Measurements from ENCODE around the gene PLCB1. TPM values are rescaled to one million over a fixed set of nuclear protein-coding genes. Genes with fewer than 3 reads are reported as not detected.

Gene PLCB1
- total RNA-seq, 1 donor = 46.5 TPM

GRCh38 chr20:8246716-8247115 lies 114.7 kb downstream of the PLCB1 start:
- no peak for TF ChIP-seq CTCF (IDR thresholded peaks at IDR 0.05; ENCODE audit: insufficient read depth, low read length)
- no peak overlapping the region for H3K4me3 ChIP-seq (ENCODE audit: low read depth, low read length)
- DNase-seq (ENCODE audit: low read depth) = no peak

- no peak for TF ChIP-seq CTCF (IDR thresholded peaks at IDR 0.05; ENCODE audit: insufficient read depth, low read length)
- no peak for DNase-seq (ENCODE audit: low read depth)
- no peak overlapping the region for H3K4me3 ChIP-seq (ENCODE audit: low read depth, low read length)
Measured at GRCh38 chr20:8248051-8248450, 116.0 kb downstream of the PLCB1 start.

GRCh38 chr20:8249634-8250033 lies 117.6 kb downstream of the PLCB1 start:
- H3K4me3 ChIP-seq (ENCODE audit: low read depth, low read length) = no peak overlapping the region
- no peak for TF ChIP-seq CTCF (IDR thresholded peaks at IDR 0.05; ENCODE audit: insufficient read depth, low read length)
- no peak for DNase-seq (ENCODE audit: low read depth)

GRCh38 chr20:8250539-8251200 lies 118.6 kb downstream of the PLCB1 start:
- DNase-seq (ENCODE audit: low read depth) = no peak
- H3K4me3 ChIP-seq (ENCODE audit: low read depth, low read length) = no peak overlapping the region
- no peak for TF ChIP-seq CTCF (IDR thresholded peaks at IDR 0.05; ENCODE audit: insufficient read depth, low read length)

- no peak overlapping the region for H3K4me3 ChIP-seq (ENCODE audit: low read depth, low read length)
- no peak for DNase-seq (ENCODE audit: low read depth)
- no peak for TF ChIP-seq CTCF (IDR thresholded peaks at IDR 0.05; ENCODE audit: insufficient read depth, low read length)
Measured at GRCh38 chr20:8251201-8251575, 119.1 kb downstream of the PLCB1 start.

- no peak for TF ChIP-seq CTCF (IDR thresholded peaks at IDR 0.05; ENCODE audit: insufficient read depth, low read length)
- H3K4me3 ChIP-seq (ENCODE audit: low read depth, low read length) = no peak overlapping the region
- DNase-seq (ENCODE audit: low read depth) = no peak
Measured at GRCh38 chr20:8254911-8255582, 123.0 kb downstream of the PLCB1 start.
